ENCODE measurements around the gene ZNF664. TPM values are rescaled to one million over a fixed set of nuclear protein-coding genes. Genes with fewer than 3 reads are reported as not detected.

Gene ZNF664
- total and polyA plus RNA-seq, 10 of the 15 experiments (the other 5 are each of a cell fraction or from before 2014, with no cell fraction given) = 1.8 to 65.6 (median 30.8) TPM

GRCh38 chr12:124047045-124047566 is 74.1 kb downstream of the ZNF664 start:
- no peak overlapping the region for H3K4me2 ChIP-seq (ENCODE audit: control insufficient read depth, insufficient read depth)

More at GRCh38 chr12:124047045-124047566, 74.1 kb downstream of the ZNF664 start:
- no peaks in the 10 kb centered on the region for H3K36me3 ChIP-seq (ENCODE audit: control insufficient read depth in 2 of 2, insufficient read depth in 2 of 2, low read length in 1 of 2)
- no peak for FAIRE-seq
- in situ Hi-C loops (cut with MboI) = no loop called here
- H3K27me3 ChIP-seq (replicated peaks in 1 of 2; ENCODE audit: control insufficient read depth in 2 of 2, insufficient read depth in 2 of 2, low read length in 1 of 2) = no peaks in the 10 kb centered on the region
- RAD21 ChIA-PET (ENCODE audit: unreplicated experiment) = no interaction called here
- intact Hi-C loops (cut with micrococcal nuclease; ENCODE audit: unreplicated experiment) = no loop called here
- CTCF ChIA-PET = interaction anchor here (1.4 kb wide), 1 partner anchor 14 kb away, joined by 10 read pairs; no protein-coding TSS in a partner anchor
- H3K79me2 ChIP-seq (ENCODE audit: control insufficient read depth, insufficient read depth, low read length) = no peaks in the 10 kb centered on the region
- no peak overlapping the region for H3K4me3 ChIP-seq
- SMC1A ChIA-PET (ENCODE audit: uncharacterized antibody, unreplicated experiment) = no interaction called here
- H3K4me1 ChIP-seq (ENCODE audit: control insufficient read depth, insufficient read depth, low read length) = no peaks in the 10 kb centered on the region
- no peak overlapping the region for H3K9ac ChIP-seq (ENCODE audit: control insufficient read depth, insufficient read depth, low read length)
- BruUV-seq (replicated peaks) = no TSS peak
- ATAC-seq = no peak
- DNase-seq (ENCODE audit: low read depth, low spot score) = no peak
- 37% methylated on average over 3 of the region's 3 CpGs for WGBS (ENCODE audit: insufficient coverage, insufficient replicate concordance, low lambda C conversion rate, missing lambda C conversion rate)
- H4K20me1 ChIP-seq (ENCODE audit: control insufficient read depth, insufficient read depth) = no peaks in the 10 kb centered on the region; the same call in 1 of the 2 replicates
- peaks cover 12% of the 10 kb centered on the region for H3K9me3 ChIP-seq (replicated peaks; ENCODE audit: control insufficient read depth, insufficient read depth, low read length)
- H3K27ac ChIP-seq (ENCODE audit: control insufficient read depth, insufficient read depth) = no peak overlapping the region
- H2AFZ ChIP-seq (ENCODE audit: control insufficient read depth, low read depth, low read length) = no peak overlapping the region
- POLR2A ChIA-PET = no interaction called here
- no peak for TF ChIP-seq FOXM1 (IDR thresholded peaks at IDR 0.05; ENCODE audit: low read depth, low read length)
- no peak for TF ChIP-seq JUNB (IDR thresholded peaks at IDR 0.05)
- no peak for TF ChIP-seq PAX8 (IDR thresholded peaks at IDR 0.05)
- TF ChIP-seq ASH2L (IDR thresholded peaks at IDR 0.05; ENCODE audit: borderline replicate concordance, low read depth) = no peak
- TF ChIP-seq HSF1 (IDR thresholded peaks at IDR 0.05; ENCODE audit: low read depth, low read length) = no peak
- TF ChIP-seq RAD51 (IDR thresholded peaks at IDR 0.05) = no peak
- no peak for TF ChIP-seq BACH1 (IDR thresholded peaks at IDR 0.05; ENCODE audit: borderline replicate concordance)
- no peak for TF ChIP-seq PAX5 (IDR thresholded peaks at IDR 0.05; ENCODE audit: borderline replicate concordance, low read depth, low read length)
- TF ChIP-seq IKZF2 (IDR thresholded peaks at IDR 0.05) = no peak
- no peak for TF ChIP-seq EZH2 (IDR thresholded peaks at IDR 0.05; ENCODE audit: borderline replicate concordance, control insufficient read depth, low read depth, low read length)
- TF ChIP-seq ZBTB11 (CRISPR knock-in tag; IDR thresholded peaks at IDR 0.05) = no peak
- TF ChIP-seq CBX3 (IDR thresholded peaks at IDR 0.05; ENCODE audit: borderline replicate concordance, low read depth) = no peak
- no peak for TF ChIP-seq SMAD1 (IDR thresholded peaks at IDR 0.05; ENCODE audit: low read depth, partially characterized antibody)

Measured in GM12878 (cell line).